ENCODE results near the gene TINCR.

DNA sequence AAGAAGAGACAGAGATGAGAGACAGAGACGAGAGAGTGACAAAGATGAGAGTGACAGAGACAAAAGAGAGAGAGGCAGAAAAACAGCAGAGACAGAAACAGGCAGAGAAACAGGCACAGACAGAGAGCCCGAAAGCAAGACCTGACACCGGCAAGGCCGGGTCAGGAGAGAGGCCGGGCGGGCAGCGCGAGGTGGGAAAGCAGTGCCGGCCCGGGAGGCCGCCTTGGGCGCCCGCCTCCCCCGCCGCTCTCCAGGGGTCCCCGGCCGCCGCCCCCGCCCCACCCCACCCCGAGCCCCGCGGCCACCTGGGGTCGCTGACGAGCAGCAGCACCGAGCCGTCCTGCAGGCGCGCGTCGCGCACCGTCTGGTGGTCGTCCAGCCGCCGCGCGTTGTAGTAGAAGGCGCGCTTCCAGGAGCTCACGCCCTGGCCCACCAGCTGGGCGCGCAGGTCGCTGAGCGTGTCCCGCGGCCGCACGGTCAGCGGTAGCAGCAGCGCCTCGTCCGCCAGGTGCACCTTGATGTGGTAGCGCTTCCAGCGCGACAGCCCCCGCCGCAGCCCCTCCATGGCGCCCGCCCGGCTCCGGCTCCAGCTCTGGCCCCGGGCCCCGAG is at the start of gene TINCR:
- TF ChIP-seq, protein P1, sequence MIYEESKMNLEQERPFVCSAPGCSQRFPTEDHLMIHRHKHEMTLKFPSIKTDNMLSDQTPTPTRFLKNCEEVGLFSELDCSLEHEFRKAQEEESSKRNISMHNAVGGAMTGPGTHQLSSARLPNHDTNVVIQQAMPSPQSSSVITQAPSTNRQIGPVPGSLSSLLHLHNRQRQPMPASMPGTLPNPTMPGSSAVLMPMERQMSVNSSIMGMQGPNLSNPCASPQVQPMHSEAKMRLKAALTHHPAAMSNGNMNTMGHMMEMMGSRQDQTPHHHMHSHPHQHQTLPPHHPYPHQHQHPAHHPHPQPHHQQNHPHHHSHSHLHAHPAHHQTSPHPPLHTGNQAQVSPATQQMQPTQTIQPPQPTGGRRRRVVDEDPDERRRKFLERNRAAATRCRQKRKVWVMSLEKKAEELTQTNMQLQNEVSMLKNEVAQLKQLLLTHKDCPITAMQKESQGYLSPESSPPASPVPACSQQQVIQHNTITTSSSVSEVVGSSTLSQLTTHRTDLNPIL (CRISPR knock-in tag; IDR thresholded peaks at IDR 0.05; ENCODE audit: low read depth): no peak
- TF ChIP-seq SNAI2 (CRISPR knock-in tag; IDR thresholded peaks at IDR 0.05) (no peak), ZNF8 (CRISPR knock-in tag; IDR thresholded peaks at IDR 0.05) (no peak), BACH2 (CRISPR knock-in tag; IDR thresholded peaks at IDR 0.05; ENCODE audit: borderline replicate concordance) (no peak), PPARA (CRISPR knock-in tag; IDR thresholded peaks at IDR 0.05; ENCODE audit: borderline replicate concordance) (no peak), ZFP3 (CRISPR knock-in tag; IDR thresholded peaks at IDR 0.05) (no peak), ESRRG (CRISPR knock-in tag; IDR thresholded peaks at IDR 0.05) (no peak)
- TF ChIP-seq, protein P2, sequence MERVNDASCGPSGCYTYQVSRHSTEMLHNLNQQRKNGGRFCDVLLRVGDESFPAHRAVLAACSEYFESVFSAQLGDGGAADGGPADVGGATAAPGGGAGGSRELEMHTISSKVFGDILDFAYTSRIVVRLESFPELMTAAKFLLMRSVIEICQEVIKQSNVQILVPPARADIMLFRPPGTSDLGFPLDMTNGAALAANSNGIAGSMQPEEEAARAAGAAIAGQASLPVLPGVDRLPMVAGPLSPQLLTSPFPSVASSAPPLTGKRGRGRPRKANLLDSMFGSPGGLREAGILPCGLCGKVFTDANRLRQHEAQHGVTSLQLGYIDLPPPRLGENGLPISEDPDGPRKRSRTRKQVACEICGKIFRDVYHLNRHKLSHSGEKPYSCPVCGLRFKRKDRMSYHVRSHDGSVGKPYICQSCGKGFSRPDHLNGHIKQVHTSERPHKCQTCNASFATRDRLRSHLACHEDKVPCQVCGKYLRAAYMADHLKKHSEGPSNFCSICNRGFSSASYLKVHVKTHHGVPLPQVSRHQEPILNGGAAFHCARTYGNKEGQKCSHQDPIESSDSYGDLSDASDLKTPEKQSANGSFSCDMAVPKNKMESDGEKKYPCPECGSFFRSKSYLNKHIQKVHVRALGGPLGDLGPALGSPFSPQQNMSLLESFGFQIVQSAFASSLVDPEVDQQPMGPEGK (CRISPR knock-in tag; IDR thresholded peaks at IDR 0.05; ENCODE audit: borderline replicate concordance): no peak
- TF ChIP-seq, protein P3, sequence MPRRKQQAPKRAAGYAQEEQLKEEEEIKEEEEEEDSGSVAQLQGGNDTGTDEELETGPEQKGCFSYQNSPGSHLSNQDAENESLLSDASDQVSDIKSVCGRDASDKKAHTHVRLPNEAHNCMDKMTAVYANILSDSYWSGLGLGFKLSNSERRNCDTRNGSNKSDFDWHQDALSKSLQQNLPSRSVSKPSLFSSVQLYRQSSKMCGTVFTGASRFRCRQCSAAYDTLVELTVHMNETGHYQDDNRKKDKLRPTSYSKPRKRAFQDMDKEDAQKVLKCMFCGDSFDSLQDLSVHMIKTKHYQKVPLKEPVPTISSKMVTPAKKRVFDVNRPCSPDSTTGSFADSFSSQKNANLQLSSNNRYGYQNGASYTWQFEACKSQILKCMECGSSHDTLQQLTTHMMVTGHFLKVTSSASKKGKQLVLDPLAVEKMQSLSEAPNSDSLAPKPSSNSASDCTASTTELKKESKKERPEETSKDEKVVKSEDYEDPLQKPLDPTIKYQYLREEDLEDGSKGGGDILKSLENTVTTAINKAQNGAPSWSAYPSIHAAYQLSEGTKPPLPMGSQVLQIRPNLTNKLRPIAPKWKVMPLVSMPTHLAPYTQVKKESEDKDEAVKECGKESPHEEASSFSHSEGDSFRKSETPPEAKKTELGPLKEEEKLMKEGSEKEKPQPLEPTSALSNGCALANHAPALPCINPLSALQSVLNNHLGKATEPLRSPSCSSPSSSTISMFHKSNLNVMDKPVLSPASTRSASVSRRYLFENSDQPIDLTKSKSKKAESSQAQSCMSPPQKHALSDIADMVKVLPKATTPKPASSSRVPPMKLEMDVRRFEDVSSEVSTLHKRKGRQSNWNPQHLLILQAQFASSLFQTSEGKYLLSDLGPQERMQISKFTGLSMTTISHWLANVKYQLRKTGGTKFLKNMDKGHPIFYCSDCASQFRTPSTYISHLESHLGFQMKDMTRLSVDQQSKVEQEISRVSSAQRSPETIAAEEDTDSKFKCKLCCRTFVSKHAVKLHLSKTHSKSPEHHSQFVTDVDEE (CRISPR knock-in tag; IDR thresholded peaks at IDR 0.05): no peak
- TF ChIP-seq, protein P4, sequence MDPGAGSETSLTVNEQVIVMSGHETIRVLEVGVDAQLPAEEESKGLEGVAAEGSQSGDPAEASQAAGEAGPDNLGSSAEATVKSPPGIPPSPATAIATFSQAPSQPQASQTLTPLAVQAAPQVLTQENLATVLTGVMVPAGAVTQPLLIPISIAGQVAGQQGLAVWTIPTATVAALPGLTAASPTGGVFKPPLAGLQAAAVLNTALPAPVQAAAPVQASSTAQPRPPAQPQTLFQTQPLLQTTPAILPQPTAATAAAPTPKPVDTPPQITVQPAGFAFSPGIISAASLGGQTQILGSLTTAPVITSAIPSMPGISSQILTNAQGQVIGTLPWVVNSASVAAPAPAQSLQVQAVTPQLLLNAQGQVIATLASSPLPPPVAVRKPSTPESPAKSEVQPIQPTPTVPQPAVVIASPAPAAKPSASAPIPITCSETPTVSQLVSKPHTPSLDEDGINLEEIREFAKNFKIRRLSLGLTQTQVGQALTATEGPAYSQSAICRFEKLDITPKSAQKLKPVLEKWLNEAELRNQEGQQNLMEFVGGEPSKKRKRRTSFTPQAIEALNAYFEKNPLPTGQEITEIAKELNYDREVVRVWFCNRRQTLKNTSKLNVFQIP (CRISPR knock-in tag; IDR thresholded peaks at IDR 0.05; ENCODE audit: borderline replicate concordance, low read depth): no peak
